HL-60 (cell line): ENCODE measurements around the gene ZSCAN25.
A peak's percentile ranks its signal among the peaks of the same experiment; 100 is the strongest.

Experiments used
- DNase-seq, 2 experiments: peaks; one replicate each; pipeline ENCODE4 v3.0.0-alpha.2; 2010 to 2020; ENCODE audit warnings: low read depth in 1 of 2, low spot score in 1 of 2
- H3K27ac ChIP-seq: fragments of 250-450 bp; sonication (Bioruptor Pico); replicated peaks from 2 replicates; pipeline ENCODE4 v1.5.1; 2020; ENCODE audit warnings: mild to moderate bottlenecking, moderate library complexity
- H3K27me3 ChIP-seq: fragments of 250-450 bp; sonication (Bioruptor Pico); 2 replicates; pipeline ENCODE4 v1.5.1; 2021; ENCODE audit warnings: mild to moderate bottlenecking, moderate library complexity; ENCODE audit not compliant: insufficient read depth, poor library complexity, severe bottlenecking
- H3K4me3 ChIP-seq: replicated peaks from 2 replicates; pipeline ENCODE4 v1.5.1; 2011; ENCODE audit warnings: mild to moderate bottlenecking, control low read depth, low read length; ENCODE audit not compliant: insufficient read depth
- CTCF ChIP-seq: IDR thresholded peaks from one replicate; pipeline ENCODE4 v1.5.1; 2011; ENCODE audit warnings: low read length, control low read depth, inconsistent platforms; ENCODE audit not compliant: insufficient read depth
- GABPA ChIP-seq: IDR thresholded peaks from 2 replicates; pipeline ENCODE4 v1.6.1; 2012; ENCODE audit warnings: low read depth
- POLR2AphosphoS5 ChIP-seq: IDR thresholded peaks from 2 replicates; pipeline ENCODE4 v1.6.1; 2012; ENCODE audit warnings: low read depth
- REST ChIP-seq: IDR thresholded peaks from 2 replicates; pipeline ENCODE4 v1.6.1; 2012; ENCODE audit warnings: low read depth; ENCODE audit not compliant: insufficient replicate concordance
- SPI1 ChIP-seq: IDR thresholded peaks from 2 replicates; pipeline ENCODE4 v1.6.1; 2012; ENCODE audit warnings: low read depth, mild to moderate bottlenecking, borderline replicate concordance

ZSCAN25 gene

GRCh38 chr7:99621271-99621670 is 4.5 kb downstream of the ZSCAN25 start:
- no peak overlapping the region for H3K27ac ChIP-seq
- no peak overlapping the region for H3K4me3 ChIP-seq
- no peaks in the 10 kb centered on the region for H3K27me3 ChIP-seq
- no peak for TF ChIP-seq CTCF
- TF ChIP-seq GABPA = no peak
- DNase-seq = no peak

- Histone ChIP-seq H3K27me3 (no peaks in the 10 kb centered on the region), H3K4me3 (no peak overlapping the region), H3K27ac (peak overlapping the region; percentile 84; the same call in 1 of the 2 replicates)
- no peak for TF ChIP-seq GABPA
- TF ChIP-seq REST = no peak
- no peak for TF ChIP-seq CTCF
- no peak for TF ChIP-seq SPI1
- no peak for TF ChIP-seq POLR2AphosphoS5
- no peak for DNase-seq
Observed at GRCh38 chr7:99622596-99622995, 5.8 kb downstream of the ZSCAN25 start.

- DNase-seq = no peak
- no peaks in the 10 kb centered on the region for H3K27me3 ChIP-seq
- H3K4me3 ChIP-seq = no peak overlapping the region
- TF ChIP-seq REST (no peak), GABPA (no peak), POLR2AphosphoS5 (no peak), SPI1 (no peak), CTCF (no peak)
- H3K27ac ChIP-seq = peak overlapping the region; percentile 84
Observed at GRCh38 chr7:99623091-99623693, 6.4 kb downstream of the ZSCAN25 start.
